Motor neuron (in vitro differentiated cells): Measurements from ENCODE around the gene RADIL. TPM values are rescaled to one million over a fixed set of nuclear protein-coding genes. Genes with fewer than 3 reads are reported as not detected.
A peak's percentile ranks its signal among the peaks of the same experiment; 100 is the strongest.

Source experiments
- ATAC-seq, 8 experiments: fragments of 200-7000 bp; cut with Tn5 transposase; replicated peaks in 6 of 8; 2 replicates each; pipeline ENCODE4 v1.8.0; 2021; ENCODE audit warnings: mild to moderate bottlenecking in 8 of 8, moderate library complexity in 8 of 8
- H3K27ac ChIP-seq, 2 donors: fragments of 250-450 bp; sonication (Bioruptor Pico); 2 replicates each; pipeline ENCODE4 v1.9.0; 2021; ENCODE audit warnings: antibody characterized with exemption in 2 of 2, mild to moderate bottlenecking in 2 of 2, moderate library complexity in 1 of 2
- H3K4me1 ChIP-seq, 2 donors: fragments of 250-450 bp; sonication (Bioruptor Pico); replicated peaks in 1 of 2; 2 replicates each; pipeline ENCODE4 v1.6.1; 2021; ENCODE audit warnings: antibody characterized with exemption in 2 of 2, mild to moderate bottlenecking in 2 of 2, moderate library complexity in 1 of 2
- H3K4me3 ChIP-seq, 5 donors: fragments of 250-450 bp; sonication (Bioruptor Pico); 2 replicates each; pipeline ENCODE4 v1.9.0; 2021; ENCODE audit warnings: antibody characterized with exemption in 5 of 5, mild to moderate bottlenecking in 5 of 5, moderate library complexity in 4 of 5
- WGBS, 10 experiments: fragments of 450-650 bp; shearing (Covaris generic); methylation state at CpG; one replicate each; pipeline ENCODE4 v1.0.0; 2022; 5-methylcytosine and 5-hydroxymethylcytosine counted together
- in situ Hi-C, 9 experiments: fragments of 400-800 bp; cut with MboI; loops; one replicate each; pipeline ENCODE4 v1.15.0; 2021; ENCODE audit warnings: low sequenced_read_pairs in 9 of 9, low pct_unique_long_range_greater_than_20kb in 2 of 9; ENCODE audit not compliant: unreplicated experiment in 9 of 9
- total RNA-seq, 8 experiments: library from RNA; unstranded; fragments of 300-600 nt; gene quantifications; 2 replicates each; pipeline versions ENCODE4 v1.2.3 to v1.2.4, GENCODE V29; 2022

The RADIL gene
- total RNA-seq, 8 experiments from 2014 or later = 0.15 to 7.7 (median 4.6) TPM

GRCh38 chr7:4838626-4839334 lies 44.7 kb downstream of the RADIL start:
- in situ Hi-C loops = loop anchor here in 1 of 9 experiments (25.0 kb wide), 1 partner anchor 249 kb away; no protein-coding TSS in a partner anchor
- WGBS, 10 experiments = 68 to 98% (median 90%) methylated on average over 1 to 13 of the region's 21 CpGs; no CpG with 5 or more reads in 1 of the 10 experiments
- peaks cover 21 to 24% of the 10 kb centered on the region in 2 donors for H3K4me1 ChIP-seq
- no peak for ATAC-seq
- no peak overlapping the region for H3K4me3 ChIP-seq
- peak overlapping the region; percentile 62 to 86 for H3K27ac ChIP-seq

GRCh38 chr7:4837803-4838625 lies 45.5 kb downstream of the RADIL start:
- WGBS, 10 experiments = 41 to 100% (median 73%) methylated on average over 1 to 19 of the region's 30 CpGs; no CpG with 5 or more reads in 5 of the 10 experiments
- H3K4me3 ChIP-seq = no peak overlapping the region
- in situ Hi-C loops = loop anchor here in 1 of 9 experiments (25.0 kb wide), 1 partner anchor 249 kb away; no protein-coding TSS in a partner anchor
- peak in 6 of 8 experiments; percentile 44 to 85 (median 78) for ATAC-seq
- peak overlapping the region; percentile 62 to 86 for H3K27ac ChIP-seq
- H3K4me1 ChIP-seq = peaks cover 21 to 24% of the 10 kb centered on the region in 2 donors

- in situ Hi-C loops = loop anchor here in 1 of 9 experiments (25.0 kb wide), 1 partner anchor 250 kb away; no protein-coding TSS in a partner anchor
- ATAC-seq = peak in 6 of 8 experiments; percentile 47 to 81 (median 74)
- 23 to 100% (median 74%) methylated on average over 1 to 9 of the region's 22 CpGs; no CpG with 5 or more reads in 5 of the 10 experiments for WGBS, 10 experiments
- Histone ChIP-seq H3K27ac (peak overlapping the region; percentile 62 to 86), H3K4me3 (no peak overlapping the region), H3K4me1 (peaks cover 21 to 24% of the 10 kb centered on the region in 2 donors)
These were observed 46.3 kb downstream of the RADIL start for GRCh38 chr7:4837041-4837802.

GRCh38 chr7:4836206-4836661 lies 47.3 kb downstream of the RADIL start:
- Histone ChIP-seq H3K4me1 (peaks cover 21 to 24% of the 10 kb centered on the region in 2 donors), H3K4me3 (no peak overlapping the region), H3K27ac (no peak overlapping the region)
- in situ Hi-C loops = loop anchor here in 1 of 9 experiments (25.0 kb wide), 1 partner anchor 251 kb away; no protein-coding TSS in a partner anchor
- 94 to 100% (median 100%) methylated on average over 1 to 9 of the region's 30 CpGs; no CpG with 5 or more reads in 7 of the 10 experiments for WGBS, 10 experiments
- no peak for ATAC-seq

- H3K27ac ChIP-seq = no peak overlapping the region
- no peak overlapping the region for H3K4me3 ChIP-seq
- 80 to 99% (median 96%) methylated on average over 1 to 7 of the region's 28 CpGs; no CpG with 5 or more reads in 7 of the 10 experiments for WGBS, 10 experiments
- ATAC-seq = no peak
- peaks cover 21 to 24% of the 10 kb centered on the region in 2 donors for H3K4me1 ChIP-seq
- in situ Hi-C loops = loop anchor here in 1 of 9 experiments (25.0 kb wide), 1 partner anchor 252 kb away; no protein-coding TSS in a partner anchor
These were observed 47.9 kb downstream of the RADIL start for GRCh38 chr7:4835398-4836205.

GRCh38 chr7:4834601-4835397 lies 48.7 kb downstream of the RADIL start:
- no peak for ATAC-seq
- no peak overlapping the region for H3K4me3 ChIP-seq
- no peak overlapping the region for H3K27ac ChIP-seq
- in situ Hi-C loops = loop anchor here in 1 of 9 experiments (25.0 kb wide), 1 partner anchor 253 kb away; no protein-coding TSS in a partner anchor
- peaks cover 21 to 24% of the 10 kb centered on the region in 2 donors for H3K4me1 ChIP-seq
- 85 to 97% (median 95%) methylated on average over 3 to 9 of the region's 60 CpGs; no CpG with 5 or more reads in 6 of the 10 experiments for WGBS, 10 experiments

- WGBS, 10 experiments = 0 to 93% (median 69%) methylated on average over 1 to 6 of the region's 36 CpGs; no CpG with 5 or more reads in 4 of the 10 experiments
- Histone ChIP-seq H3K4me3 (no peak overlapping the region), H3K27ac (no peak overlapping the region), H3K4me1 (peaks cover 21 to 22% of the 10 kb centered on the region in 2 donors)
- ATAC-seq = no peak
- in situ Hi-C loops = loop anchor here in 1 of 9 experiments (25.0 kb wide), 1 partner anchor 253 kb away; no protein-coding TSS in a partner anchor
These were observed 49.6 kb downstream of the RADIL start for GRCh38 chr7:4833691-4834600.

- no peak for ATAC-seq
These were observed 50.3 kb downstream of the RADIL start for GRCh38 chr7:4833176-4833575.

GRCh38 chr7:4832711-4833110 lies 50.8 kb downstream of the RADIL start:
- peaks cover 9 to 10% of the 10 kb centered on the region in 2 donors for H3K4me1 ChIP-seq
- H3K27ac ChIP-seq = no peak overlapping the region
- in situ Hi-C loops = loop anchor here in 1 of 9 experiments (25.0 kb wide), 1 partner anchor 255 kb away; no protein-coding TSS in a partner anchor
- WGBS, 10 experiments = 91 to 100% (median 95%) methylated on average over 2 to 14 of the region's 16 CpGs; no CpG with 5 or more reads in 1 of the 10 experiments
- no peak overlapping the region for H3K4me3 ChIP-seq
- no peak for ATAC-seq

More at GRCh38 chr7:4833176-4833575, 50.3 kb downstream of the RADIL start:
- WGBS, 10 experiments = 85 to 100% (median 93%) methylated on average over 2 to 11 of the region's 17 CpGs; no CpG with 5 or more reads in 3 of the 10 experiments
- Histone ChIP-seq H3K27ac (no peak overlapping the region), H3K4me3 (no peak overlapping the region), H3K4me1 (peaks cover 14 to 15% of the 10 kb centered on the region in 2 donors)
- in situ Hi-C loops = loop anchor here in 1 of 9 experiments (25.0 kb wide), 1 partner anchor 254 kb away; no protein-coding TSS in a partner anchor
